CD14-positive monocyte (primary cell): ENCODE results near the gene SC5D. TPM values are rescaled to one million over a fixed set of nuclear protein-coding genes. Genes with fewer than 3 reads are reported as not detected.
A peak's percentile ranks its signal among the peaks of the same experiment; 100 is the strongest.

Experiments used
- DNase-seq, 3 donors: peaks; one replicate each; pipeline ENCODE4 v3.0.0-alpha.2; 2011 to 2022
- H2AFZ ChIP-seq: 2 replicates; pipeline ENCODE4 v1.6.0; 2012; ENCODE audit warnings: mild to moderate bottlenecking, low read depth, low read length, inconsistent platforms; ENCODE audit not compliant: insufficient read depth, poor library complexity, severe bottlenecking
- H3K27ac ChIP-seq, 2 donors: 1 replicate in 1 of 2; 2 replicates in 1 of 2; pipeline ENCODE4 v1.5.1; 2012 to 2013; ENCODE audit warnings: low read length in 2 of 2, control low read depth in 1 of 2, inconsistent platforms in 1 of 2, low read depth in 1 of 2, mild to moderate bottlenecking in 1 of 2
- H3K27me3 ChIP-seq, 2 donors: one replicate each; pipeline versions ENCODE4 v1.6.0 to v1.6.1; 2011 to 2013; ENCODE audit warnings: low read length in 2 of 2; ENCODE audit not compliant: control insufficient read depth in 2 of 2, insufficient read depth in 2 of 2
- H3K36me3 ChIP-seq, 2 donors: replicated peaks in 1 of 2; 1 replicate in 1 of 2; 2 replicates in 1 of 2; pipeline versions ENCODE4 v1.5.1 to v1.6.1; 2012 to 2013; ENCODE audit warnings: low read length in 2 of 2, control low read depth in 1 of 2, inconsistent platforms in 1 of 2, mild to moderate bottlenecking in 1 of 2; ENCODE audit not compliant: insufficient read depth in 2 of 2, control insufficient read depth in 1 of 2
- H3K4me1 ChIP-seq, 2 donors: 1 replicate in 1 of 2; 2 replicates in 1 of 2; pipeline versions ENCODE4 v1.5.1 to v1.6.1; 2012 to 2013; ENCODE audit warnings: low read length in 2 of 2, control low read depth in 1 of 2, inconsistent platforms in 1 of 2, mild to moderate bottlenecking in 1 of 2, moderate library complexity in 1 of 2; ENCODE audit not compliant: insufficient read depth in 2 of 2, control insufficient read depth in 1 of 2
- H3K4me2 ChIP-seq: replicated peaks from 2 replicates; pipeline ENCODE3; 2012; ENCODE audit warnings: low read length, moderate library complexity, mild to moderate bottlenecking; ENCODE audit not compliant: poor library complexity, severe bottlenecking; ENCODE audit errors: extremely low read depth
- H3K4me3 ChIP-seq, 3 experiments: fragments of 200-600 bp in 1 of 3; sonication (generic) in 1 of 3; replicated peaks in 1 of 3; 1 replicate in 2 of 3; 2 replicates in 1 of 3; pipeline ENCODE4 v1.5.1; 2011 to 2013; ENCODE audit warnings: low read length in 3 of 3, mild to moderate bottlenecking in 3 of 3, control low read depth in 2 of 3, low read depth in 2 of 3, inconsistent platforms in 1 of 3, moderate library complexity in 1 of 3
- H3K79me2 ChIP-seq: 2 replicates; pipeline ENCODE4 v1.6.0; 2012; ENCODE audit warnings: mild to moderate bottlenecking, control low read depth, inconsistent platforms, low read length, moderate library complexity; ENCODE audit not compliant: insufficient read depth
- H3K9ac ChIP-seq: 2 replicates; pipeline ENCODE4 v1.6.0; 2017; ENCODE audit warnings: low read length, mild to moderate bottlenecking; ENCODE audit not compliant: insufficient read depth, poor library complexity, severe bottlenecking
- H3K9me3 ChIP-seq, 2 donors: replicated peaks in 1 of 2; 1 replicate in 1 of 2; 2 replicates in 1 of 2; pipeline versions ENCODE4 v1.5.1 to v1.6.1; 2012 to 2013; ENCODE audit warnings: low read length in 2 of 2, control low read depth in 1 of 2; ENCODE audit not compliant: control insufficient read depth in 1 of 2, insufficient read depth in 1 of 2
- H4K20me1 ChIP-seq: 2 replicates; pipeline ENCODE4 v1.6.0; 2012; ENCODE audit warnings: mild to moderate bottlenecking, low read length, control low read depth, moderate library complexity; ENCODE audit not compliant: insufficient read depth
- H3K27ac Mint-ChIP-seq, 7 donors: one replicate each; pipeline ENCODE4 v1.8.0; 2020; ENCODE audit warnings: mild to moderate bottlenecking in 7 of 7, mixed read lengths in 7 of 7, moderate library complexity in 6 of 7, inconsistent platforms in 2 of 7
- H3K27me3 Mint-ChIP-seq, 3 donors: one replicate each; pipeline ENCODE4 v1.8.0; 2021 to 2022; ENCODE audit warnings: low read depth in 3 of 3, mild to moderate bottlenecking in 3 of 3, mixed read lengths in 3 of 3, moderate library complexity in 3 of 3, inconsistent platforms in 1 of 3
- H3K36me3 Mint-ChIP-seq, 2 donors: one replicate each; pipeline ENCODE4 v1.8.0; 2020; ENCODE audit warnings: mixed read lengths in 2 of 2, inconsistent platforms in 1 of 2, mild to moderate bottlenecking in 1 of 2
- H3K4me1 Mint-ChIP-seq: one replicate; pipeline ENCODE4 v1.8.0; 2020; ENCODE audit warnings: mild to moderate bottlenecking, mixed read lengths
- H3K4me3 Mint-ChIP-seq, 2 donors: one replicate each; pipeline ENCODE4 v1.8.0; 2020; ENCODE audit warnings: mild to moderate bottlenecking in 2 of 2, mixed read lengths in 2 of 2, moderate library complexity in 1 of 2
- H3K9me3 Mint-ChIP-seq, 7 donors: one replicate each; pipeline ENCODE4 v1.8.0; 2020 to 2022; ENCODE audit warnings: mixed read lengths in 7 of 7, mild to moderate bottlenecking in 6 of 7, moderate library complexity in 6 of 7, inconsistent platforms in 2 of 7
- CTCF ChIP-seq: fragments of 200-600 bp; IDR thresholded peaks from one replicate; pipeline ENCODE4 v1.8.0; 2022; ENCODE audit warnings: antibody characterized with exemption, mild to moderate bottlenecking
- WGBS: methylation state at CpG from one replicate; pipeline ENCODE4 v1.1.5; 2013; ENCODE audit warnings: missing lambda C conversion rate; ENCODE audit not compliant: insufficient coverage; 5-methylcytosine and 5-hydroxymethylcytosine counted together
- intact Hi-C, 2 donors: fragments of 100-400 bp; cut with micrococcal nuclease; formaldehyde crosslinking; loops; one replicate each; pipeline versions ENCODE4 v1.15.0 to v1.15.1; 2023
- polyA minus RNA-seq: library from RNA; depleted of rRNA, polyadenylated mRNA; stranded (reverse); fragments of >200 nt; gene quantifications from 2 replicates; pipeline ENCODE4 v1.2.3, GENCODE V29; 2012
- polyA plus RNA-seq, 3 donors: library from polyadenylated mRNA; depleted of rRNA in 1 of 3; unstranded in 2 of 3; stranded (reverse) in 1 of 3; fragments of 300-500 nt in 2 of 3; fragments of >200 nt in 1 of 3; fragmentation: Illumina TruSeq in 2 of 3; gene quantifications; 1 replicate in 2 of 3; 2 replicates in 1 of 3; pipeline ENCODE4 v1.2.3, GENCODE V29; 2012 to 2021
- total RNA-seq, 12 experiments: library from RNA in 1 of 12; stranded (reverse) in 1 of 12; fragments of 120-200 nt in 1 of 12; gene quantifications; one replicate each; pipeline ENCODE4 v1.2.4 and lab custom pipeline; 2013 to 2026; ENCODE audit warnings: mixed read lengths in 6 of 12, inconsistent platforms in 1 of 12

Gene SC5D, protein sequence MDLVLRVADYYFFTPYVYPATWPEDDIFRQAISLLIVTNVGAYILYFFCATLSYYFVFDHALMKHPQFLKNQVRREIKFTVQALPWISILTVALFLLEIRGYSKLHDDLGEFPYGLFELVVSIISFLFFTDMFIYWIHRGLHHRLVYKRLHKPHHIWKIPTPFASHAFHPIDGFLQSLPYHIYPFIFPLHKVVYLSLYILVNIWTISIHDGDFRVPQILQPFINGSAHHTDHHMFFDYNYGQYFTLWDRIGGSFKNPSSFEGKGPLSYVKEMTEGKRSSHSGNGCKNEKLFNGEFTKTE
- 9.3 TPM for total RNA-seq (2013)
- 1 to 10 TPM; 6.4 to 8.3 (median 8.3) TPM for polyA plus RNA-seq
- polyA minus RNA-seq, result 2.6 and 4.5 TPM in 2 replicates
- total RNA-seq (lab: John Stamatoyannopoulos, UW), result 12.0 to 92.4 (median 57.0) reads per million in 11 experiments

DNA sequence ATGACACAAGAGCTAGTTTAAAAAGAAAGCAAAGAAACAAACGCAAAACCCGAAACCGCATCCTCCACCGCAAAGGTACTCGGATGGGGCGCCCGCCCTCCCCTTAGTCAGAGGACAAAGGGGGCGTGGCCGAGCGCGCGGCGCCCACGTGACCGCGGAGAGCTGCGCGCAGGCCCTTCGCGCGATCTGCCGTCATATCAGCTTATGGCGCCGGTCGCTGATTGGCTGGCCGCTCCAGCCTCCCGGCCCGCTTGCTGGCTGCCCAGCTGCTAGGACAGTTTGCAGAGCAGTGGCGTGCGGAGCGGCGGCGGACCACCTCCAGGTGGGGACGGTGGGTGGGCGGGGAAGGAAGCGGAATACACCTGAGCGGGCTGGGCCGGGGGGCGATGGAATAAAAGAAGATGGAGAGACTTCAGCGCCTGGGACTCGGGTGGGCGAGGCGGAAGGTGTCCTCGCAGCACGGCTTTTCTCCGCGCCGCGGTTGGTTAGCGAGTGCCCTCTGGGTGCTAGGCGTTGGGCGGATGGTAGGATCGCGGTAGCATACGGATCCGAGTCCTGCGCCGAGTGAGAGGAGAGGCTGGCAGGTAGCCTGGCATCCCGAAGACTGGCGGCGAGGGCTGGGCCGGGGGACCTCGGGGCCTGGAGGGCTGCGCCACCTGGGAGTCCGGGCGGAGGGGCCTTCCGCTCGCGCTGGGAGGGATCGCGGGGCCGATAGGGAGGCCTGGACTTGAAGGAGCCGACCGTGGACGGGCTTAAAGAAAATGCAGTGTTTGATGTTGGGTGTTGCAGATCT is at the start of gene SC5D:
Gene SC5D (plus strand): TSS at position 277 of the 793 bp plus-strand sequence. CDS start 10,605 bp downstream, outside the sequence.
- Mint-ChIP-seq H3K36me3 (peaks cover 0 to 5% of the 10 kb centered on the region in 2 donors), H3K27ac (peak within 1 kb of the TSS; percentile 93 to 98 (median 97)), H3K4me3 (peak within 1 kb of the TSS; percentile 96 to 98), H3K27me3 (peaks cover 0 to 3% (median 2%) of the 10 kb centered on the region in 3 donors), H3K9me3 (peaks cover 0 to 3% (median 0%) of the 10 kb centered on the region in 7 donors), H3K4me1 (peaks cover 28% of the 10 kb centered on the region)
- Histone ChIP-seq H3K4me3 (peak within 1 kb of the TSS; percentile 76 to 89 (median 88)), H2AFZ (peak within 1 kb of the TSS; percentile 92), H3K27ac (peak within 1 kb of the TSS; percentile 79 to 90), H3K4me2 (peak within 1 kb of the TSS; percentile 95), H3K27me3 (no peaks in the 10 kb centered on the region), H3K4me1 (peaks cover 14 to 22% of the 10 kb centered on the region in 2 donors), H3K79me2 (peaks cover 49% of the 10 kb centered on the region), H3K9me3 (no peaks in the 10 kb centered on the region), H3K9ac (peak within 1 kb of the TSS; percentile 85), H3K36me3 (no peaks in the 10 kb centered on the region), H4K20me1 (no peaks in the 10 kb centered on the region)
- intact Hi-C loops, result no loop called here
- WGBS, result under 1% methylated on average over 72 of the region's 75 CpGs
- DNase-seq, result peak; percentile 89 to 97 (median 94)
- no peak for TF ChIP-seq CTCF

GRCh38 chr11:121244884-121245283 is 47.7 kb upstream of the SC5D start:
- peaks cover 0 to 3% (median 0%) of the 10 kb centered on the region in 3 donors for H3K27me3 Mint-ChIP-seq
- H3K27me3 ChIP-seq, result no peaks in the 10 kb centered on the region
- intact Hi-C loops, result loop anchor here in 1 of 2 donors (5.0 kb wide), 1 partner anchor 347 kb away; no protein-coding TSS in a partner anchor
- TF ChIP-seq CTCF, result no peak
- H3K4me3 ChIP-seq, result no peak overlapping the region
- H2AFZ ChIP-seq, result no peak overlapping the region
- H3K79me2 ChIP-seq, result no peaks in the 10 kb centered on the region
- no peak for DNase-seq
- no peaks in the 10 kb centered on the region for H3K36me3 ChIP-seq
- H3K36me3 Mint-ChIP-seq, result no peaks in the 10 kb centered on the region
- H3K9me3 ChIP-seq, result no peaks in the 10 kb centered on the region
- no peak overlapping the region for H3K9ac ChIP-seq
- H3K9me3 Mint-ChIP-seq, result no peaks in the 10 kb centered on the region
- no peak overlapping the region for H3K27ac Mint-ChIP-seq
- peaks cover 2% of the 10 kb centered on the region for H3K4me1 Mint-ChIP-seq
- H3K4me2 ChIP-seq, result no peak overlapping the region
- H3K4me3 Mint-ChIP-seq, result no peak overlapping the region
- H3K27ac ChIP-seq, result no peak overlapping the region
- no peaks in the 10 kb centered on the region for H4K20me1 ChIP-seq
- no peaks in the 10 kb centered on the region for H3K4me1 ChIP-seq
- 92% methylated on average over 5 of the region's 10 CpGs for WGBS
